ENCODE results near the gene UNK.
A peak's percentile ranks its signal among the peaks of the same experiment; 100 is the strongest.

Gene UNK, protein sequence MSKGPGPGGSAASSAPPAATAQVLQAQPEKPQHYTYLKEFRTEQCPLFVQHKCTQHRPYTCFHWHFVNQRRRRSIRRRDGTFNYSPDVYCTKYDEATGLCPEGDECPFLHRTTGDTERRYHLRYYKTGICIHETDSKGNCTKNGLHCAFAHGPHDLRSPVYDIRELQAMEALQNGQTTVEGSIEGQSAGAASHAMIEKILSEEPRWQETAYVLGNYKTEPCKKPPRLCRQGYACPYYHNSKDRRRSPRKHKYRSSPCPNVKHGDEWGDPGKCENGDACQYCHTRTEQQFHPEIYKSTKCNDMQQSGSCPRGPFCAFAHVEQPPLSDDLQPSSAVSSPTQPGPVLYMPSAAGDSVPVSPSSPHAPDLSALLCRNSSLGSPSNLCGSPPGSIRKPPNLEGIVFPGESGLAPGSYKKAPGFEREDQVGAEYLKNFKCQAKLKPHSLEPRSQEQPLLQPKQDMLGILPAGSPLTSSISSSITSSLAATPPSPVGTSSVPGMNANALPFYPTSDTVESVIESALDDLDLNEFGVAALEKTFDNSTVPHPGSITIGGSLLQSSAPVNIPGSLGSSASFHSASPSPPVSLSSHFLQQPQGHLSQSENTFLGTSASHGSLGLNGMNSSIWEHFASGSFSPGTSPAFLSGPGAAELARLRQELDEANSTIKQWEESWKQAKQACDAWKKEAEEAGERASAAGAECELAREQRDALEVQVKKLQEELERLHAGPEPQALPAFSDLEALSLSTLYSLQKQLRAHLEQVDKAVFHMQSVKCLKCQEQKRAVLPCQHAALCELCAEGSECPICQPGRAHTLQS

DNA sequence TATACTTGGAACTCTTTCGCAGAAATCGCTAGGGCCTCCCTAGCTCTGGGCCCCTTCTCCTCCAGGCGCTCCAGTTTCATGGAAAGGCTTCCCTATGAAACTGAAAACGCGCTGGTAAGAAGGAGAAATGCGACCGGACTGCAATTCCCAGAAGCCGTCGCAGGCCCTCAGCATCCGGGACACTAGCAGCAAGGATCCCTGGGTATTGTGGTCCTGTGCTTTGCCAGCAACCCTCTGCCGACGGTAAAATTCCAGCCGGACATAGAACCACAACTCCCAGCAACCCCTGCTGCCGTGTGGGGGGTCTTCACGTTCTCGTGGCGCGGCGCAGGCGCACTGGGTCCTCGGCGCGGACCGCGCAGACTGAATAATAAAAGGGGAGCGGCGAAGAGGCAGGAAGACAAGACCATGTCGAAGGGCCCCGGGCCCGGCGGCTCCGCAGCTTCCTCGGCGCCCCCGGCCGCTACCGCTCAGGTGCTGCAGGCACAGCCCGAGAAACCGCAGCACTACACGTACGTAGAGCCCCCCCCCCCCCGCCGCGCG is at the start of gene UNK:
UNK (plus strand) TSS at position 334 of the 543 bp plus-strand sequence; CDS start at position 409, 75 bp downstream.
- DNase-seq, result peak; percentile 94

GRCh38 chr17:75736173-75736835 is 48.3 kb upstream of the UNK start:
- DNase-seq, result no peak

DNA sequence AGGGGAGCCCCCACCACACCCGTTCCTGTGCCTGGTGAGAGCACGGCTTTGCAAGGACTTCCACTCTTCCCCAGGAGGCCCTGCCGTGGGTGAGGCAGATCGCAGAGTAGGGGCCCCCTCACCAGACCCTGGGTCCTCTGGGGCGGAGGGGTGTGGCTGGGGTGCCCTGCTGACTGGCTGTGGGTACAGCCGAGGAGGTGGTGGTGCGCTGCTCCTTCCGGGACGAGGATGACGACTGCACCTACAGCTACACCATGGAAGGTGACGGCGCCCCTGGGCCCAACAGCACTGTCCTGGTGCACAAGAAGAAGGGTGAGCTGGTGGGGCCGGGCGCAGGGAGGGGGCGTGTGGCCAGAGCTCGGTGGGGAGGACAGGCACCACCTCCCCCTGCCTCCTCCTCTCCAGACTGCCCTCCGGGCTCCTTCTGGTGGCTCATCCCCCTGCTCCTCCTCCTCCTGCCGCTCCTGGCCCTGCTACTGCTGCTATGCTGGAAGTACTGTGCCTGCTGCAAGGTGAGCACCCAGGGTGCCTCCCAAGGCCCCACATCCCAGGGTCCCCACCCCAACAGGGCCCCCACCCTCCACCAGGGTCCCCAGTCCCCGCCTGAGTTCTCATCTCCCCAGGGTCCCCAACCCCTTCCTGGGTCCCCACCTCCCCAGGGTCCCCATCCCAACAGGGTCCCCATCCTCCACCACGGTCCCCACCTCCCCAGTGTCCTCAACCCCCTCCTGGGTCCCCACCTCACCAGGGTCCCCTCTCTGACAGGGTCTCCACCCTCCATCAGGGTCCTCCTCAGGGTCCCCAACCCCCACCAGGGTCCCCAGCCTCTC is 47.3 kb upstream of the UNK start:
- DNase-seq, result no peak

DNA sequence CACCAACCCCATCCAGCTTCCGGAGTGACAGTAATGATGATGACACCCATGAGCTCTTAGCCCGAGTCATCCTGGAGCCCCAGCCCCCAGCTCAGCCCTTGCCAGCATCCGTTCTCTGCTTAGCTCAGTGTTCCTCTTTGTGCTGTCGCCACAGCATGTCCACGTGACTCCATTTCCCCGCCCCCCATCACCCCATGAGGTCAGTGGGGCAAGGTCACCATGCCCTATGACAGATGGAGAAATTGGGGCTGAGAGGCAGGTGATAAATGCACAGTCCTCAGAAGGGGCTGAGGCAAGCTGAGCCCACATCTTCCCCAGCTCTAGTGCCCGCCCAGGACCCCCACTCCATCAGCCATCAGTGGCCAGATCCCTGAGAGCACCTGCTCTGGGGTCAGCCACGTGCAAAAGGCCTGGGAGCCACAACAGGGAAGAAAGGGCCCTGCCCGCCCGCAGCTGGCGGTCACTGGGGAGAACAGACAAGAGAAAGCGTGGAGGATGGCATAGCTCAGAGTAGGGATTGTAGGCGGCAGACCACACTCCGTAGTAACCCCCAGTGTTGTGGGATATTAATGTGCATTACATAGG is 46.3 kb upstream of the UNK start:
- no peak for DNase-seq

GRCh38 chr17:75739174-75739573 is 45.4 kb upstream of the UNK start:
- DNase-seq, result no peak

DNA sequence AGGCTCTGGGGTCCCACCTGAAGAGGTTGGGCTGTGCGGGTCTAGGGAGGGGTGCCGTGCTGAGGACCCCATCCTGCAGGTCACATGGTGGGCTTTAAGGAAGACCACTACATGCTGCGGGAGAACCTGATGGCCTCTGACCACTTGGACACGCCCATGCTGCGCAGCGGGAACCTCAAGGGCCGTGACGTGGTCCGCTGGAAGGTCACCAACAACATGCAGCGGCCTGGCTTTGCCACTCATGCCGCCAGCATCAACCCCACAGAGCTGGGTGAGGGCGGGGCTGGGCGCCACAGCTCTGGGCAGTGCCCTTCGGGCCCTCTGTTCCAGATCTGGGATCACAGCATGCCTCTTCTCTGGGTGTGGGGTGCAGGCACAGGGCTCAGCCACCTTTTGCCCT is 44.8 kb upstream of the UNK start:
- no peak for DNase-seq

- no peak for DNase-seq
Observed at GRCh38 chr17:75740215-75740614, 44.4 kb upstream of the UNK start.

- no peak for DNase-seq
Observed at GRCh38 chr17:75740631-75741077, 44.0 kb upstream of the UNK start.

GRCh38 chr17:75742337-75742736 is 42.3 kb upstream of the UNK start:
- no peak for DNase-seq

DNA sequence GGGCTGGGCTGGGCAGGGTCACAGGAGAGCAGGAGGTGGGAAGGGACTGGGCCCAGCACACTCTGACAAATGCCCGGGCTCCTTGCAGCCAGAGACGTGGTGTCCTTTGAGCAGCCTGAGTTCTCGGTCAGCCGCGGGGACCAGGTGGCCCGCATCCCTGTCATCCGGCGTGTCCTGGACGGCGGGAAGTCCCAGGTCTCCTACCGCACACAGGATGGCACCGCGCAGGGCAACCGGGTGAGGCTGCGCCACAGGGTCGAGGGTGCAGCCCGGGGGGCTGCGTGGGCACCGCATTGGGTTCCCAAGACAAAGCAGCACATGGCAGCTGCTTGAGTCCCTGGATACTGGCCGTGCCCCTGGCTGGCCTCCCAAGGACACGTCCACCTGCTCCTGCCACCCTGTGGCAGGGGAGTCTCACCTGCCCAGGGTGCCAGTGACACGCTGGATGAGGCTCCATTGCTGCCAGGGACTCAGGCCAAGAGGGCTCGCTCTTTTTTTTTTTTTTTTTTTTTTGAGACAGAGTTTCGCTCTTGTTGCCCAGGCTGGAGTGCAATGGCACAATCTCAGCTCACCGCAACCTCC is 40.9 kb upstream of the UNK start:
- no peak for DNase-seq

GRCh38 chr17:75748706-75749105 is 35.9 kb upstream of the UNK start:
- no peak for DNase-seq

GRCh38 chr17:75749545-75750389 is 34.8 kb upstream of the UNK start:
- DNase-seq, result peak; percentile 79

GRCh38 chr17:75750661-75751423 is 33.8 kb upstream of the UNK start:
- DNase-seq, result no peak

GRCh38 chr17:75751676-75752404 is 32.8 kb upstream of the UNK start:
- DNase-seq, result no peak

- DNase-seq, result no peak
Observed at GRCh38 chr17:75752405-75752709, 32.2 kb upstream of the UNK start.

DNA sequence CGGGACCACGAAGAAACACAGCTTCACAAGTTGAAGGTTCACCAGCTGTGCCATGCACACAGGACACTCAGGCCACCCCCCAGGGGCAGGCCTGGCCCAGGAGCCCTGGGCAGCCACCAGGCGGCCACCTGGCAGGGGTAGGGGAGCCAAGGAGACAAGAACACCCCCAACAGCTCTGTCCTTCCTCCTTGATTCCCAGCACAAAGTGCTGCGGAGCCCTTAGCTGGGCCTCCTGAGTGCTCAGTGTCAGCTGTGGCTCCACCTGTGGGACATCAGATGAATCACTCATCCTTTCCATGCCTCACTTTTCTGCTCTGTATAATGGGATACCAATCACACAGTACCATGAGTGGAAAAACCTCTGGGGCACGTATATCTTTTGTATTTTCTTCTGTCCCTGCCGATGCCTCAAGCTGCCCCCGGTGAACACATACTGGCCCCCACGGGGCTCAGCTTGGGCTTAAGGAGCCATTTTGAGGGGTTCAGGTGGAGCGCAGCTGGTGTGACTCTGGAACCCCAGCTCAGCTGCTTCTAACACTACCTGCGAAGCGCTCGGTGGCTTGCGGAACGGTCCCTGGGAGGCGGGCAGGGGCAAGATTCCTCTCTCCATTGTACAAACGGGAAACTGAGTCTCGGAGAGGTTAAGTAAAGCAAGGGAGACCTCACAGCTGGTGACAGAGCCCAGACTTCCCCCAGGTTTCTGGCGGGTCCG is 31.6 kb upstream of the UNK start:
- no peak for DNase-seq

GRCh38 chr17:75753514-75754377 is 30.9 kb upstream of the UNK start:
- peak; percentile 58 for DNase-seq

Data from activated CD4-positive, alpha-beta T cell treated with anti-CD3 and anti-CD28 coated beads for 1 hour (primary cell).